DMS53 treated with DMSO at 0.1 percent for 48 hours (cell line): ENCODE results near the gene IQCH.

ENCODE experiments used
- DNase-seq: peaks from one replicate; lab custom pipeline; 2025; ENCODE audit not compliant: unreplicated experiment; lab: John Stamatoyannopoulos, UW

Gene IQCH

GRCh38 chr15:67521783-67522568 lies 267.4 kb downstream of the IQCH start:
- DNase-seq: no peak

DNA sequence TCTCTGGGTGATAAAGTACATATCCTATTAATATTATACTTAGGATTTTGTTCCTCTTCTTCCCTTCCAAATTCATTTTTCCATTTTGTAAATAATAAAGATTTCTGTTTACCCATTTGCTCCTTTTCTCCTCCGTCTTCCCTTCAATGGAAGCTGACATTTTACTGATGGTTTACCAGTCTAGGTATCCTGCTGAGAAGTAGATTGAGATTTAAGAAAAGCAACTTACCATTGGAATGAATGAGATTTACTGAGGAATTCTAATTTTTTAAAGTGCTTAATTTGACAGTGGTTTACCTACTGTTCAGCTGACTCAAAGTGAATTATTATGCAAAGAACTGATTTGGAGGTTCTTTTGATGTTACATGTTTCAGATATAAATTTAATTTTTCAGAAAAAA lies 268.7 kb downstream of the IQCH start:
- no peak for DNase-seq

DNA sequence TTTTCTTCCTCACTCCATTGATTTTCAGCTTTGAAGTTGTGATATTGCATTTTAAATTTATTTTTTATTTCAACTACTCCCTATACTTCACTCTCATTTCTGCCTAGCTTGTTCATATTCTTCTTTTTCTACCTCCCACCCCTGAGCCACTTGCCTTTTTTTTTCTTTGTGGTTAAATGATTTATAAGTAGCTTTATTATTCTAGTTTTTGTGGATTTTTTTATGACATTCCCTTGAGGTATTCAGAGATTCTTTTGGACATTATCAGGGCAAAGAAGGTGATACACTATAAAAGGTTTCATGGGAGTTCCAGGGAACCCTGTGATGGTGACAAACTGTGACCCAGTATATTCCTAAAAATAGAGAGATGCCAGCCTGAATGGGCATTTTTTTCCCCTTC lies 269.6 kb downstream of the IQCH start:
- no peak for DNase-seq

DNA sequence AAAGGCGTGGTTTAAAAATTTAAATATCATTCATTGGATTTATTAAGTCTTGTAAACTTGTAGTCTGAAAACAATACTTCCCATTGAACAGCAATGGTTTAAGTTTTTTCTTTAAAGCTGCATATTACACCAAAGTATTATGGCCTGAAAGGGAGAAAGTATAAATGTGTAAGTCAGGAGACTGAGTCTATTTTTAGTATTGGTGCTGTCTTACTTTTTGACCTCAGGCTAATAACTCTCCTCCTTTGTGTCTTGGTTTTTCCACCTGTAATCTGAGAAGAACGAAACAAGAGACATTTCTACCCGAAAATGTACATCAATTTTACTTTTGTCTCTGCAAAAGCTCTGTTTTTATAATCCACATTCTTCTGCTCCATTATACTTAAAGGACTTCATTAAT lies 273.9 kb downstream of the IQCH start:
- no peak for DNase-seq

GRCh38 chr15:67531379-67531914 lies 276.9 kb downstream of the IQCH start:
- DNase-seq: no peak

DNA sequence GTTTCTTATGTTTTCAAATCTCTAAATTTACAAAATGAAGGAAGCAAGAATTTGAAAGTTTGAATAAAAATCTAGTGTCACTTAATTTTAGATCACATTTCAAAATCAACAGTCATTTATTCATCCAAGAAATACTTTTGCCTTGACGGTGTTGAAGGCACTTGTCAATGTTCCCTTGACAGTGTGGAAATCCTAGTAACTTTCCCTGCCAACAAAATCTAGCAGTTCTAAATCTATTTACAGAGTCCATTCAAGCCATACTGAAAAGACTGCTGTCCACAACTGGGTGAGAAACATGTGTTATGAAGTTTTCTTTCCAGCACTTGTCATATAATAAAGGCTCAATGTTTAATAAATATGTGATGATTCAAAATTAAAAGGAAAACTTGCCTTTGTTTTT lies 279.3 kb downstream of the IQCH start:
- no peak for DNase-seq

- no peak for DNase-seq
Observed at GRCh38 chr15:67534360-67534759, 279.8 kb downstream of the IQCH start.

- no peak for DNase-seq
Observed at GRCh38 chr15:67537771-67538170, 283.2 kb downstream of the IQCH start.

GRCh38 chr15:67542420-67543347 lies 288.1 kb downstream of the IQCH start, which contains the start of gene MAP2K5:
Gene MAP2K5, plus strand, starts transcription at chr15:67542703. Its CDS starts 633 bp downstream, at chr15:67543336.
- peak; percentile 17 for DNase-seq

DNA sequence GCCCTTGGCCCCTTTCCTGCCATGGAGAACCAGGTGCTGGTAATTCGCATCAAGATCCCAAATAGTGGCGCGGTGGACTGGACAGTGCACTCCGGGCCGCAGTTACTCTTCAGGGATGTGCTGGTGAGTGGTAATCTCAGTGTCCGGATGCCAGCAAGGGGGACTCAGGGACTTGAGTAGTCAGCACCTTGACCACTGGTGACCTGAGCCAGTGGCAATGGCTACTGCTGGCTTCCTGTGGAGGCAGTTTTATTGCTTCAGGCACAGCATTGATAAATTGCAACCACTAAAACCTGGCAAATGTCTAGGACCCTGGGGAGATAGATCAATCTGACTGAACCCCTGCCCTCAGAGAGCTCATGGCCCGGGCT lies 288.7 kb downstream of the IQCH start:
- no peak for DNase-seq

DNA sequence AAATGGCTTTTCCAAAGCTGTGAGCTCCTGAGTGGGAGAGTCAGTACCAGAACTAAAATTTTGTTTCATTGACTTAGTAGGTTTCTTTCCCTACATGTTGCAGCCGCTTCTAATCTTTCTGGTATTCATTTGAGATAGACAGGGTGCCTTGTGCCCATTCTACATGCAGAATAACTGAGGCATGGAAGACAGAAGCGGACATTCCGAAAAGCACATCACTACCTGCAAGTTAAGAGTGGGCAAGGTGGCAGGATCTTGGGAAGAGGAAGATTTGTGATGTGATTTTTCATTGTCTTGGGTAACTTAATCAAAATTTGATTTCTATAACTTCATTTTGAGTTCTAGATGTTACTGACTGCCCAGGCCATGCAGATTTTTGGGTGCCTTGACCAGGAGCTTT lies 289.9 kb downstream of the IQCH start:
- no peak for DNase-seq

- no peak for DNase-seq
Observed at GRCh38 chr15:67545864-67546263, 291.3 kb downstream of the IQCH start.

DNA sequence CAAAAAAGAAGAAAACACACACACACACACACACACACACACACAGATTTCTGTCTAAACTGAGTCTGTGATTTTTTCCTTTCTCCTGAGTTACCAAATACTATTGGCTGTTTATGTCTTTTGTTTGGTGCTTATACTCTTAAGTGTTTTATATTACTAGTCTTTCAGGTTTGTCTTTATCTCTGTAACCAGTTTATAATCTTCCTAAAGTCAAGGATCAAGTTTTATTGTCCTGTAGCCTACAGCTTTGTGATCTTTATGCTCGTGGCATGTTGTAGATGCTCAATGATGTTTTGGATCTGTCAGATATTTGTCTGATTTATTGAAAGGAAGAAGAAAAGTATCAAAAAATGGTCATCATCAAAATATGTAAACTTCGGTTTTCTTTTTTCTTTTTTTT lies 292.5 kb downstream of the IQCH start:
- no peak for DNase-seq

DNA sequence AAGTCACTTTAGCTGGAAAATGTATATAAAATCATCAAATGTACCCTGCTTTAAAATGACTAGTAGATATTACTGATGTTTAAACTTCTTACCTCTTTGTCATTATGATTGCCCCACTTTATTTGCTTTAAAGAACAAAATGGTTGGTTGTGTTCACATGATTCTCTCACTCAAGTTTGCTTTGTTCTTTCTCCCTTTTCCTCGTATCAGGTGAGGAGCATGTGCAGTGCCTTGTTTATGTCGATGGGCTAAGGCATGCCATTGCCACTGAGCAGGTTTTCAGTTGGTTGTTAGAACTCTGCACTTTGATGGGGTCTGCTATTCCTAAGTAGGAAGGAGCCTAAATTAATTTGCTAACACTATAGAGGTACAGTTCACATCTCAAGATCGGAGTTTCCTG lies 293.2 kb downstream of the IQCH start:
- DNase-seq: no peak

- DNase-seq: no peak
Observed at GRCh38 chr15:67548236-67548852, 293.8 kb downstream of the IQCH start.

DNA sequence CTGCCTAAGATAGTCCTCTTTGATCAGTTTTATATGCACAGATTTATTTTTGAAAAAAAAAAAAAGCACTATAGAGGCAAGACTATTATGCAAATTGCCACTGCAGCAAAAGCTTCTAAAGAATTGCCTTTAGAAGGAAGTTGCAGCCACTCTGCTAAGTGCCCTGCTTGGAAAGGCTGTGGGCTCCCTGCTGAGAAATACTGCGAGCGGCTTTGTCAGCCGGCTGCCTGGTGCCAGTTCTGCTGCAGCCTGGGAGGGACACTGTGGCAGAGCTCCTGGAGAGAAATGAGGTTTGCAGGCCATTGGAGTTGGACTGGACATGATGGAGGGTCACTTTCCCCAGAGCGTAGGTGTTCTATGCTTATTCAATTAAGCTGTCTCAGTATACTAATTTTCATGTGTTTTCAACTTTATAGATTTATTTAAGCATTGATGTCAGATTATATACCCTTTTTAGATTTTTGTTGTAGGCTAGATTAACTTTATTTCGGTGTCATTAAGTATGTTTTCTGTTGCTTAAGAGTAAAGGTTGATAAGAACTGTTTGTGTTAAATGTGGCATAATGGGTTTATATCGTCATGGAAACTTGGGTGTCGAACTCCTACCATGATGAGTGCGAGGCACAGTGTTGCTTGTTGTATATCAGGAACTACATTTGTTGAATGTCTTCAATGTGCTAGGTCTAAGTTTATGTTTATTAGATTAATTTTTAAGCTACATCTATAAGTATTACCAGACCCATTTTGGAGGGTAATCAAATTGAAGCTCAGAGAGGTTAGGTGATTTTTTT lies 294.5 kb downstream of the IQCH start:
- no peak for DNase-seq

DNA sequence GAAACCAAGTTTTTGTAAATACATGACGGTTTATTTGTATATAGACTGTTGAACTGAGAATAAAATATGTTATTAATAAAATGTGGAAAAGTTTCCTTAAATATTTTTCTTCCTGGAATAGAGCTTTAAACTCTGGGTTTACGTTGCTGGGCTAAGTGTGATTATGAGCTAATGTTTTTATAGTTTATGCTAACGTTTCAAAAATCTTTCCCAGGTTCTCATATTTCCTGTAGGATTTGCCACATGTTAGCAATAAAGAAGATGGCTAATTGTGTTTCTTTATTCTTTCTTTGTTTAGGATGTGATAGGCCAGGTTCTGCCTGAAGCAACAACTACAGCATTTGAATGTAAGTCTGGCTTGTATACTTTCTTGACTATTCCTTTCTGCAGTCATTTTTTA lies 295.1 kb downstream of the IQCH start:
- no peak for DNase-seq

DNA sequence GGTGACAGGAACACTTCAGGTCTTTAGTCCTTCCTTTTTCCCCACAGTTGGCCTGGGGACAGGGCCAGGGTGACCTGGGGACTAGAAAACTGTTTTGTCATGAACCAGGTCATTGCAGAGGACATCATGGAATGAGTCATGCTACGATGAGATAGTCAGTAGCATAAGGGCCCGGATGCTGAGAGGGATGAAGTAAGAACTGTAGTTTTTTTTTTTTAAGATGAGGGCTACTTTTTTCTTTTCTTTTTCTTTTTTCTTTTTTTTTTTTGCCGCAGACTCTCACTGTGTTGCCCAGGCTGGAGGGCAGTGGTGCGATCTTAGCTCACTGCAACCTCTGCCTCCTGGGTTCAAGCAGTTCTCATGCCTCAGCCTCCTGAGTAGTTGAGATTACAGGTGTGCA lies 295.9 kb downstream of the IQCH start:
- no peak for DNase-seq

- DNase-seq: no peak
Observed at GRCh38 chr15:67551207-67551743, 296.7 kb downstream of the IQCH start.
